Stomach (tissue), 4 donors: ENCODE data around the gene ADD2.

Experiments
- CTCF ChIP-seq, 7 experiments: fragments of 450-650 bp in 4 of 7; fragments of 200-600 bp in 3 of 7; sonication (generic) in 3 of 7; IDR thresholded peaks; one replicate each; pipeline ENCODE4 v1.5.1; 2016 to 2019; ENCODE audit warnings: antibody characterized with exemption in 7 of 7, control low read depth in 2 of 7, mild to moderate bottlenecking in 1 of 7
- POLR2AphosphoS5 ChIP-seq, 3 donors: sonication (generic); formaldehyde crosslinking; IDR thresholded peaks; one replicate each; pipeline ENCODE4 v1.6.1; 2016; ENCODE audit warnings: antibody characterized with exemption in 3 of 3

GRCh38 chr2:70692256-70692655, 75.7 kb downstream of the ADD2 start:
- TF ChIP-seq CTCF (IDR thresholded peaks at IDR 0.05) (no peak), POLR2AphosphoS5 (IDR thresholded peaks at IDR 0.05) (no peak)
